GM15510 (cell line): ENCODE measurements around the gene ST6GALNAC6.

Experiments used
- POLR2A ChIP-seq: IDR thresholded peaks from 3 replicates; pipeline ENCODE4 v1.6.1; 2011; ENCODE audit warnings: borderline replicate concordance; ENCODE audit not compliant: insufficient read length; ENCODE audit errors: extremely low read depth

The ST6GALNAC6 gene

GRCh38 chr9:127877566-127877998, 21.8 kb downstream of the ST6GALNAC6 start, which contains the start of gene AK1:
Gene AK1 (minus strand): TSS chr9:127877675. CDS start chr9:127874617, 3,058 bp downstream.
- no peak for TF ChIP-seq POLR2A

DNA sequence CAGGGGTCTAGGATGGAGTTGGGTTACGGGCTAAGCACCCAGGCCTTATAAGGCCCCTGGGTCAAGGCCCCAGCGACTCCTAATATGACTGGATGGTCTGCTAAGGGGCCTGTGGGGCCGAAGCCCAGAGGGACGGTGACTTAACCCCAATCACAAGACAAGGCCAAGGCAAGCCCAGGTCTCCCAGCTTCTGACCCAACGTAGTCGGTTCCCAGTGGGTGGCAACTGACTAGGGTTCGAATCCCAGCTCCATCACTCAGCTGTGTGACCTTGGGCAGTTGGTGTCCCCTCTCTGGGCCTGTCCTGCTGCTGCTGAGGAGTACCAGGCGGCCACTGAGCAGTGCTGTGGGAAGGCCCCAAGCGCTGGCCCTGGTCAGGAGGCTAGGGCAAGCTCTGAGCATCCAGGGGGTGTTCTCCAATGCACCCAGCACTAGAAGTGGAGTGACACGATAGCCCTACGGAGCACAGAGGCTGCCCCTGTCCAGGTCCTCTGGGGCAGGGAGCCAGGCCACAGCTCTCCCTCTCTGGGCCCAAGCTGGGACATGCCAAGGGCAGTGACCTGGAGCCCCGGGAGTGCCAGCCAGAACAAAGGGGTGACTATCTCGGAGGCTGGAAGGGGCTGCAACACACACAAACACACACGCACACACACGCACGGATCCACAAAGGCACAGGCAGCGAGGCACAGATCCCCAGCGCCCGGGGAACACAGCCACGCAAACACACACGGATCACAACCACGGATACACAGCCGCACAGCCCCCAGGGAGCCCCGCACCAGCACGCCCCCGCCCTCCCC, 22.4 kb downstream of the ST6GALNAC6 start:
- TF ChIP-seq POLR2A, result no peak

GRCh38 chr9:127876026-127876763, 23.2 kb downstream of the ST6GALNAC6 start:
- no peak for TF ChIP-seq POLR2A

DNA sequence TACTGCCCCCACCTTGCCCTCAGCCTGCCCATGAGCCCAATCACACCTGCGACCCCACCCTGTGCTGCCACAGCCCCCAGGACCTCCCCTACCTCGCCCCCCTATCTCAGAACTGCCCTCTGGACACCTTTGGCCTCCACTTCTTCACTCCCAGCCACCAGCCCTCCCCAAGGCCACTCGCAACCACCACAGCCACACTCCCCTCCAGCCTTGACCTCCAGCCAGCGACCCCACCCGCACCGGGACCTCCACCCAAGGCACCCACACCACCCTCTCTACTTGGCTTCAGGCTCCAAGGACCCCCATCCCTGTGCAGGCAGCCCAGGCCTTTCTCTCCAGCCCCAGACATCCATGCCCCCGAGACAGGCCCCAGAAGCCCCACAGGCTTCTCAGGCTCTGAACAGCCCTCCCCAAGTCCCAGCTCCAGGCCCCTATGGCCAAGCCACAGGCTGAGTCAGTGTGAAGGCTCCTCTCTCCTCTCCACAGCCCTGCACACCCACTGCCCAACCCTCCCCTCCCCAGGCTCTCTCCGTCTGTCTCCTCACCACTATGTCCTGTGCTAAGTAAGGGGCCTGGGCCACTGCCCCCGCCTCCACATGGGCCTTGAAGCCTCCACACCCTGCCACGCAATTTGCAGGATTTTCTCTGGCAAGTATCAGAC, 24.0 kb downstream of the ST6GALNAC6 start:
- TF ChIP-seq POLR2A, result no peak

- no peak for TF ChIP-seq POLR2A
These were observed 24.8 kb downstream of the ST6GALNAC6 start for GRCh38 chr9:127874301-127875221.

GRCh38 chr9:127873886-127874285, 25.5 kb downstream of the ST6GALNAC6 start:
- no peak for TF ChIP-seq POLR2A

- TF ChIP-seq POLR2A, result no peak
These were observed 26.1 kb downstream of the ST6GALNAC6 start for GRCh38 chr9:127873223-127873691.

DNA sequence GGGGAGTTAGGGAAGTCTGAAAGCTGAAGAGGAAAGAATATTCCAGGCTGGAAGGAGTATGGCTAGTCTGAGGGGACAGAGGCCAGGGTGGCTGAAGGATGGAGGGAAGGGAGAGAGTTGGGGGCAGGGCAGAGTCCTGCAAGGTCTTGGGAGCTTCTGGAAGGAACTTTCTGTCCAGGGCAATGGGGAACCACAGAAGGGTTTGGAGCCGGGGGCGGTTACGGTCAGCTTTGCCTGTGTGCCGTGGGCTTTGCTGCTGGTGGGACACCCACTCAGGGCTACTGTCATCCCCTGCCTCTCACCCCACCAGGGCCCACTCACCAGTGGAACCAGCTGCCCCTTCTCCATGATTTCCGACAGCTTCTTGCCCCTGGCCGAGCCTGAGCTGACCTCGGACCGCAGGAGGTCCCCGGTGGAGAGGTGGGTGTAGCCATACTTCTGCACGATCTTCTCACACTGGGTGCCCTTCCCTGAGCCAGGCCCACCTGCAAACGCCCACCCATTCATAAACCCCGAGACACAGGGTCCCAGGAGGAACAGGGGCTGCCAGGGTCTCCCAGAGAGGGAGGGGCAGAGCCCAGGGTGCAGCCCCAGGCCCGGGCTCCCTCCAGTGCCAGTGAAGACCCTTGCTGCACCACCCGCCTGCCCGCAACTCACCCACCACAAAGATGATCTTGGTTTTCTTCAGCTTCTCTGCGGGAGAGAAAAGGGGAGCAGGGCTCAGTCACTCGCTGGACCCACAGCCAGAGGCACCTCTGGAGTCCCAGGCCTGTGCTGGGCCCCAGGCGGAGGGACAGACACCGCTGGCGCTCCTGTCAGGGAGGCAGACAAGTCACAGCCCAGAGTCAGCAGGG, 26.8 kb downstream of the ST6GALNAC6 start:
- no peak for TF ChIP-seq POLR2A

- TF ChIP-seq POLR2A, result no peak
These were observed 27.9 kb downstream of the ST6GALNAC6 start for GRCh38 chr9:127871531-127871930.

- no peak for TF ChIP-seq POLR2A
These were observed 28.5 kb downstream of the ST6GALNAC6 start for GRCh38 chr9:127870887-127871286.

DNA sequence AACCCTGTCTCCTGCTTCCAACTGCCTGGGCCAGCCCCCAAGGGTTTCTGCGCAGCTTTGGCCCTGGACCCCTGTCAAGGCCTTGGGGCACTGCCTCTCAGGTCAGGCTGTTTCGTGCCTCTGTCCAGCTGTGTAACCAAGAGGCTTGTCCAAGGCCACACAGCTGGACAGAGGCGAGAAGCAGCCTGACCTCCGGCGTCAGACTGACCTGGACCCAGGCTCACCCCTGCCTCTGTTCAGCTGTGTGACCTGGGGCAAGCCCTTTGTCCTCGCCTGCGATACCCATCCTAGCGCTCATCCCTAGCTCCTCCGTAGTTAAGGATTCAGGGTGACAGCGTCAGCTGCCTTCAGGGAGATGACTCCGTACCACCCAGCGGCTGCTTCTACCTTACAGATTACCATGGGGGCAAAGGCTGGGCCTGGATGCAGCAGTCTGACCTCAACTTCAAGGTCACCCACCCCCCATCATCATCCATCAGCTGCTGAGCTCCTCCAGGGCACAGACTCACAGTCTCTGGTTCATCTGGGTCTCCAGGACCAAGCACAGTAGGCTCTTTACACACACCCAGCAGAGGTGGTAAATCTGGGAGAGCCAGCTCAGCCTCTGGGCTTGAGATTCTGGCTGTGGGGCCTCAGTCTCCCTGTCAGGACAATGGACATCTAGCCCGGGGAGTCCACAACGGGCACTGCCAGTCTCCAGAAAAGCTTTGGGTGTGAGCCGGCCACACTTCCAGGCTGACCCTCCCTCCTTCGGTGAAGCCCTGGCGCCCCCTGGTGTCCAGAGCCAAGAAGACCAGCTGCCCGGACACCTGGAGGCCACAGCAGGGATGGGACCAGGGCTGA, 29.9 kb downstream of the ST6GALNAC6 start:
- TF ChIP-seq POLR2A, result no peak

GRCh38 chr9:127868278-127868902, 31.0 kb downstream of the ST6GALNAC6 start:
- TF ChIP-seq POLR2A, result no peak
